Right cardiac atrium (tissue), 5 donors: Measurements from ENCODE around the gene AFMID. TPM values are rescaled to one million over a fixed set of nuclear protein-coding genes. Genes with fewer than 3 reads are reported as not detected.
A peak's percentile ranks its signal among the peaks of the same experiment; 100 is the strongest.

Source experiments
- ATAC-seq, 2 donors: fragments of 200-7000 bp; cut with Tn5 transposase; one replicate each; pipeline versions ENCODE4 v1.8.0 to v1.9.1; 2020; ENCODE audit warnings: moderate library complexity in 2 of 2, mild to moderate bottlenecking in 1 of 2
- DNase-seq, 3 donors: peaks; one replicate each; pipeline ENCODE4 v3.0.0-alpha.2; 2020
- H3K27ac ChIP-seq: one replicate; pipeline ENCODE4 v1.5.1; 2013; ENCODE audit warnings: mild to moderate bottlenecking, low read length, control low read depth, moderate library complexity
- H3K27me3 ChIP-seq: one replicate; pipeline ENCODE4 v1.6.1; 2013; ENCODE audit not compliant: control insufficient read depth, insufficient read depth
- H3K4me1 ChIP-seq: one replicate; pipeline ENCODE4 v1.6.1; 2013; ENCODE audit warnings: low read length; ENCODE audit not compliant: control insufficient read depth, insufficient read depth
- H3K4me3 ChIP-seq: one replicate; pipeline ENCODE4 v1.5.1; 2013; ENCODE audit warnings: low read length, control low read depth
- H3K9me3 ChIP-seq: one replicate; pipeline ENCODE4 v1.6.1; 2013; ENCODE audit warnings: low read length; ENCODE audit not compliant: control insufficient read depth
- WGBS: extraction: QIAGEN DNeasy Blood & Tissue Kit; methylation state at CpG from one replicate; pipeline ENCODE4 v1.1.7; 2013; 5-methylcytosine and 5-hydroxymethylcytosine counted together
- intact Hi-C, 4 donors: fragments of 100-400 bp; cut with DNase I; formaldehyde crosslinking; loops; one replicate each; pipeline versions ENCODE4 v1.11.0 to v1.14.0; 2022 to 2023
- polyA plus RNA-seq: library from polyadenylated mRNA; stranded (reverse); fragments of 200-250 nt; gene quantifications from one replicate; pipeline ENCODE4 v1.2.3, GENCODE V29; 2013
- total RNA-seq, 4 donors: library from RNA; stranded (reverse); fragmentation: NEBNext Ultra II Directional; extraction: Animal tissue kit (Norgen Biotek cat#: 25700); gene quantifications; one replicate each; pipeline ENCODE4 v1.2.1, GENCODE V29; 2021
- donor health status: healthy with polysubstance abuse.
- donor health status: DM: no; HTN: yes; CAD: no.
- donor health status: DM: no; HTN: no; CAD: no.
- donor health status: DM: no; HTN: yes; CAD: no; lungs with severe emphysema.
- donor health status: DM: yes; HTN: yes; CAD: no.

The AFMID gene
- total and polyA plus RNA-seq, 5 donors = 17.5 to 53.3 (median 30.6) TPM

DNA sequence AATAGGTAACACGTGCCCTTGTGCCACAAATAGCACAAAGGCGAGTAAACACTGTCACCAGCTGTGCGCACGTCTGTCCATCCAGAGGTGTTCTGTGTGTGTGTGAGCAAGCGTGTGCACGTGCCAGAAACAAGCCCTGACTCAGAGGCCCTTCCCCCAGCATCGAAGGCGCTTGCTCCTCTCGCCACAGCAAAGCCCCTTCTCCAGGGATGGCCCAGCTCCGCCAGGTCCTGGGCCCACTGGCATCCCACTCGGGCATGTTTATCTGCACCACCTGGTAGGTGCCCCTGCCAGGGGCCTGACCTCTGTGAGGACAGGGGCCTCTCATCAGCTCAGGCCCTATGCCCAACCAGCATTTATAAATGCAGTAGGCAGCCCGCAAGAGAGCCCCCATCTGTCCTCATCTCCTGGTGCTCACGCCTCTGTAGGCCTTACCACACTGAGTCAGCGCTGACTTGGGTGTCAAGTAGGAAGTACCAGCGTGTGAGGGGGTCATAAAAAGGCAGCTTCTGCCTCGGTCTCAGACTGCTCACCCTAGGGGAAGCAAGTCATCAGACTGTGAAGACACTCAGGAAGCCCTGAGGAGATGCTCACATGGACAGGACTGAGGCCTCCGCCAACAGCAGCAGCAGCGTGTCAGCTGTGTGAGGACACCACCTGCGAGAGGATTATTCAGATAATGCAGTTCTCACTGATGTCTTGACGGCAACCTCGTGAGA, 55.0 kb downstream of the AFMID start:
- H3K9me3 ChIP-seq = no peaks in the 10 kb centered on the region
- no peak overlapping the region for H3K27ac ChIP-seq
- ATAC-seq (peak in 1 of 2 donors; percentile 4), DNase-seq (peak in 1 of 3 donors; percentile 29)
- no peaks in the 10 kb centered on the region for H3K27me3 ChIP-seq
- intact Hi-C loops = no loop called here
- WGBS = 79% methylated on average over 21 of the region's 21 CpGs
- no peak overlapping the region for H3K4me3 ChIP-seq
- no peaks in the 10 kb centered on the region for H3K4me1 ChIP-seq

DNA sequence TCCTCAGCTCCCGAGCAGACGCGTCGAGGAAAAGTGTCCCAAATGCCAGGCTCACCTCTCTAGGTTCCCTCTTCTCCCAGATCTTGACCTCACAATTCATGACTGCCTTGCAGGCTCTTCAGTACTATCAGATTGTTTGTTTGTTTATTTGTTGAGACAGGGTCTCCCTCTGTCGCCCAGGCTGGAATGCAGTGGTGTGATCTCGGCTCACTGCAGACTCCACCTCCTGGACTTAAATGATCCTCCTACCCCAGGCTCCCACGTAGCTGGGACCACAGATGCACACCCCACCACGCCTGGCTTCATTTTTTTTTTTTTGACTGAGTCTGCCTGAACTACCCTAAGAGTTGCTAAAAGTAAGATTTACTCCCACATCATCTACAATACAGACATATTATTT, 60.1 kb downstream of the AFMID start:
- ATAC-seq = no peak
- DNase-seq = peak in 1 of 3 donors; percentile 10
- 82% methylated on average over 8 of the region's 8 CpGs for WGBS
- Histone ChIP-seq H3K27ac (no peak overlapping the region), H3K4me1 (no peaks in the 10 kb centered on the region), H3K27me3 (no peaks in the 10 kb centered on the region), H3K4me3 (no peak overlapping the region), H3K9me3 (no peaks in the 10 kb centered on the region)
- intact Hi-C loops = no loop called here

DNA sequence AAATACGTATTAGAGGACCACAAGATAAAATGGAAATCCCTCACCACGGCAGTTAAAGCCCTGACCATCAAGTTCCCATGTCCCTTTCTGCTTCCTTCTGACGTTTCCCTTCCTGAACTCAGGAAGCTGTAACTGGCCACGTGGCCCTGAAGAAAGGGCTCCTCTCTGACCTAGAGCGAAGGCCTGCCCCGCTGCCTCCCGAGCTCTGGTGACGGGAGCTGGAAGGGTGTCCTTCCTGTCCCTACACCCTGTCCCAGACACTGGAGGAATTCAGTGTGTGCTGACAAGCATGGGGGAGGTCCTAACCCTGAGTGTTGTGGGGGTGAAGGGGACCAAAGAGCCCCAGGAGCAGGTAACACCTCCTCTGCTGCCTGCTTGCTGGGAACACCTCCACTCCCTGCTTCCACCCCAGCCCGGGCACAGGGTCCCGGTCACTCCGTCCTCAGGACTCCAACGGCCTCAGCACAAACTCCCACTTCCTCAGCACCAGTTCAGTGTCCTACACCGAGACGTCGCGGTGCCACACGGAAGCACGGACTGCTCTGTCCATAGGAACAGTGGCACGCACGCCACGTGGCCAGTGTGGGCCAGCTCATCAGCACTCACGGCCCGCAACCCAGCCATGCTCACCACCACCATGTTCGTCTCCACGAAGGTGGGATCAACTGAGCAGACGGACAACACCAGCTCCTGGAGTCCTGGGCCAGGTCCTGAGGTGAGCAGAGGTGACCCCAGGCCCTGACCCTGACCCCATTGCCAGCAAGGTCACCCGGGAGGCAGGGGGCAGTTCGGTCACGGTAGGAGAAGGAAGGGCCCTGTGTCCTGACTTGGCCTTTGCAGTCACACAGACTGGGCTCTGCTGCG, 61.1 kb downstream of the AFMID start:
- peak in 2 of 3 donors; percentile 29 to 65 for DNase-seq
- H3K27me3 ChIP-seq = no peaks in the 10 kb centered on the region
- H3K4me1 ChIP-seq = no peaks in the 10 kb centered on the region
- H3K9me3 ChIP-seq = no peaks in the 10 kb centered on the region
- intact Hi-C loops = loop anchor here in 1 of 4 donors (2.0 kb wide), 1 partner anchor 177 kb away; no protein-coding TSS in a partner anchor
- no peak overlapping the region for H3K4me3 ChIP-seq
- H3K27ac ChIP-seq = peak overlapping the region; percentile 37
- peak in 1 of 2 donors; percentile 31 for ATAC-seq
- WGBS = 72% methylated on average over 30 of the region's 30 CpGs

DNA sequence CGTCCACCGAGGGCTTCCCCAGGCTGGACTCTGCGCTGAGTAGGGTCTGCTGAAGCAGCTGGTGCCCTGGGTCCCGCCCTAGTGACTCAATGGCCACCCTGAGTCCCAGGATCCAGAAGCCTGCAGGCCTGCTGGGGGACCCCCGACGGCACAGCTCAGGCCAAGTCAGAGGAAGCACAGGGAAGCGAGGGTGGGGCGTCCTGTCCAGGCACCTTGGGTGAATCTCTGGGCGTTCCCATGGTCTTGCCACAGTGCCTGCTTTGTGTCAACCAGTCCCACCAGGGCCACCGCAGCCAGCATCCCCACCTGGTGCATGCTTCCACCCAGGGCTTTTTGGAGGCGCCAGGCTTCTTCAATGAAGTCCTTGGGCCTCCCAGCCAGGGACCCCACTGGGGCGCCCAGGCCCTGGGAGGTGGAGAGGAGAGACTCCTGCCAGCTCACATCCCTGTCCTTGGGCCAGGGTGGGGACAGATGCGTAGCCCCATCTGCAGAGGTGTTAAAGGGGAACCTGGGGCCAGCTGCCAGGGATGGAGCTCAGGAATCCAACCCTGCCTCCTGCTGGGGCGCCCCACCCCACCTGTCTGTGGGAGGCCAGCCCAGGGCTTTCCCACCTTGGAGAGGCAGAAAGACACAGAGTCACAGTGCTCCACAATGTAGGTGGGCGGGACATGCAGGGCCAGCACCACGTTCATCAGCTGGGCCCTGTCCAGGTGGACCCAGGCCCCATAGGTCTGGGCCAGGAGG, 62.1 kb downstream of the AFMID start:
- WGBS = 83% methylated on average over 16 of the region's 16 CpGs
- Histone ChIP-seq H3K4me3 (no peak overlapping the region), H3K4me1 (no peaks in the 10 kb centered on the region), H3K27me3 (no peaks in the 10 kb centered on the region), H3K27ac (no peak overlapping the region), H3K9me3 (no peaks in the 10 kb centered on the region)
- ATAC-seq = no peak
- intact Hi-C loops = loop anchor here in 1 of 4 donors (2.0 kb wide), 1 partner anchor 176 kb away; no protein-coding TSS in a partner anchor
- peak in 1 of 3 donors; percentile 48 for DNase-seq

DNA sequence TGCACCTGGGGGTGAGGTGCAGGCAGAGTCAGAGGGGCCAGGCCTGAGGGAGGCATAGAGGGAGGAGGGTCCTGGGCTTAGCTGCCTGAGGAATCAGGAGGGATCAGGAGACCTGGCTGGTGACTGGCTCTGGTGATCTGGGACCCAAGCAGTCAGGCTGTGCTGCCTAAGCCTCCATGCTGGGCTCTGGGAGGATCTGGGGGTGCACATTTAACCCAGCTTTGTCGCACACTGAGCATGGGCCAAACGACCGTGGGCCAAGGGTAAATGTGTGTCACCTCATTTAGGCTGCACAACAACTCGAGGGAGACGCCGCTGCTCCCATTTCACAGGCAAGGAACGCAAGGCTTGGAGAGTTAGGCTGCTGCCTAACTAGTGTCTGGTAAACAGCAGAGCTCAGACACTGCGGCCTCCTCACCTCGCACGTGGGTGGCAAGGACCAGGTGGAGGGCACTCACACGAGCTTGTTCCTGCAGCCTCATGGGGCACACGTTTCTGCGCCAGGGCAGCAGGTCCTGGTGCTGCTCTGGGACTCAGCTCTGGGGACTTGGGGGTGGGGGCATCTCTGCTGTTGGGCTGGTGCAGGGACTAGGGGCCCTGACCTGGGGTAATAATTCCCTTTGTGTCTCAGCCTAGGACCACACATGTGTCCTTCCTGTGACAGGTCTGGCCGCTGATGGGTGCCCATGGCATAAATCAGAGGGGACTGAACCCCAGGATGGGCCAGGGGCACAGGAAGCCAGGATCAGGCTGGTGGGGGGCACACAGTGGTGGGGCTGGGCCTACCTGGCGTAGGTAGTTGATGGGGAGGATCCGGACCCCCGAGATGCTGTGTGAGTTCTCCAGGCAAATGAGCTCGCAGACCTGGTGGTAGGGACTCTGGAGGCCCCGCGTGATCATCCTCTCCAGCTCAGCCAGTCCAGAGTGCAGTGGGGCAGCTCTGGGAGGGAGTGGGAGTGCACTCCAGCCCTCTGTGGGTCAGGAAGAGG, 63.0 kb downstream of the AFMID start:
- H3K4me1 ChIP-seq = no peaks in the 10 kb centered on the region
- intact Hi-C loops = loop anchor here in 3 of 4 donors (2.0 to 10.0 kb wide), 4 partner anchors 138 to 175 kb away; no protein-coding TSS in a partner anchor
- no peak overlapping the region for H3K4me3 ChIP-seq
- WGBS = 72% methylated on average over 20 of the region's 20 CpGs
- no peaks in the 10 kb centered on the region for H3K9me3 ChIP-seq
- peak in 1 of 3 donors; percentile 40 for DNase-seq
- no peak for ATAC-seq
- H3K27ac ChIP-seq = no peak overlapping the region
- no peaks in the 10 kb centered on the region for H3K27me3 ChIP-seq

DNA sequence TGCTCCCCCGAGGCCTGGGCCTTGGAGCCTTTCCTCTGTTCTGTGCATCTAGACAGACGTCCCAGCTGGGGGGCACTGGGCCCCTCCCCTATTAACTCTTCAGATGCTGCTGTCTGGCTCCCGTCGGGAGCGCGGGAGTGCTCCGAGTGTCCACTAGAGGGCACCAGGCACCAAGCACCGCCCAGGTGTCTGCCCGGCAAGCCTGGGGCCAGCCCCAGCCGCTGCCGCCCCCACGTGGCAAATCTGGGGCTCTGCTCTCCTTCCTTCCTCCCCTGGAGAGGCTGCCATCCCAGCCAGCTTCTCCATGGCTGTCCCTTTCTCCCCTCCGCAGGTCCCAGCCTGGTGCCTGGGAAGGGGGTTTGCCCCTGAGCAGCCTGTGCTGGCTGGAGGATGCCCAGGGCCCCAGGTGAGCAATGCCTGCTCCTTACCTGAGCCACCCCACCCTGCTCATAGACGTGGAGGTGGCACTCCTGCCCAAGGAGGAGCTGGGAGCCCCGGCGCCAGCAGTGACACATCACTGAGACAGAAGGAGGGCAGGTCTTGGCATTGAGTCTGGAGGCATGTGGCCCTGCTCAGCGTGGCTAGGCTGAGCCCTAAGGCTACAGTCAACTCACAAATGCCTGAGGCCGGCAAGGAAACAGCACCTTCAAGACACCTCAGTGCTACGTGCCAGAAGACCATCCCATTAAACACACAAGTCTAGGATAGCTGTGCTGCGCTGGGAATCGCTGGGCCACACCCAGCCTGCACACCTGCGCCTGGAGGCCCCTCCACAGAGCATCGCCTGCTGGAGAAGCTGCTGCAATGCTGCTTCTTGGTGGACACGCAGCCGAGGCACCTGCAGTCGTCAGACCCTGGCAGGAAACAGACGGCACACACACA, 64.0 kb downstream of the AFMID start:
- peaks cover under 1% of the 10 kb centered on the region for H3K4me1 ChIP-seq
- ATAC-seq = peak; percentile 74 to 80
- 31% methylated on average over 27 of the region's 27 CpGs for WGBS
- no peak overlapping the region for H3K4me3 ChIP-seq
- H3K27me3 ChIP-seq = no peaks in the 10 kb centered on the region
- H3K27ac ChIP-seq = no peak overlapping the region
- intact Hi-C loops = loop anchor here in 3 of 4 donors (2.0 to 10.0 kb wide), 3 partner anchors 139 to 174 kb away; no protein-coding TSS in a partner anchor
- peak; percentile 85 to 94 (median 93) for DNase-seq
- H3K9me3 ChIP-seq = no peaks in the 10 kb centered on the region

DNA sequence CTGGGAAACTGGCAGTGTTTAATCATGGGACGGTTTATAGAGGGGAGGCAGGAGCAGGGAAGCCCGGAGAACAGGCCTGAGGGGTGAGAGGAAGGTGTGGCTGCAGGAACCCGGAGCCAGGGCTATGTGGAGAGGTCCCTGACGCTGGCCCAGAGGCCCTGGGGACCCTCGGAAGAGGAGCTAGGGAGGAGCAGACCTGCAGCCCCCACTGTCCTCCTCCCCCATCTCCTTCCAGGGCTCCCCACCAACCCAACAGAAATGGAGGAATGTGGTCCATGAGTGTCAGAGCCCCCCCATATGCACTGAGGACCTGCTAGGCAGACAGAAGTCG, 64.6 kb downstream of the AFMID start:
- no peak for ATAC-seq
- WGBS = 62% methylated on average over 6 of the region's 6 CpGs
- peak in 1 of 3 donors; percentile 49 for DNase-seq
- Histone ChIP-seq H3K9me3 (no peaks in the 10 kb centered on the region), H3K27ac (no peak overlapping the region), H3K4me1 (peaks cover 4% of the 10 kb centered on the region), H3K27me3 (no peaks in the 10 kb centered on the region), H3K4me3 (no peak overlapping the region)
- intact Hi-C loops = loop anchor here in 3 of 4 donors (2.0 to 10.0 kb wide), 3 partner anchors 139 to 173 kb away; no protein-coding TSS in a partner anchor

DNA sequence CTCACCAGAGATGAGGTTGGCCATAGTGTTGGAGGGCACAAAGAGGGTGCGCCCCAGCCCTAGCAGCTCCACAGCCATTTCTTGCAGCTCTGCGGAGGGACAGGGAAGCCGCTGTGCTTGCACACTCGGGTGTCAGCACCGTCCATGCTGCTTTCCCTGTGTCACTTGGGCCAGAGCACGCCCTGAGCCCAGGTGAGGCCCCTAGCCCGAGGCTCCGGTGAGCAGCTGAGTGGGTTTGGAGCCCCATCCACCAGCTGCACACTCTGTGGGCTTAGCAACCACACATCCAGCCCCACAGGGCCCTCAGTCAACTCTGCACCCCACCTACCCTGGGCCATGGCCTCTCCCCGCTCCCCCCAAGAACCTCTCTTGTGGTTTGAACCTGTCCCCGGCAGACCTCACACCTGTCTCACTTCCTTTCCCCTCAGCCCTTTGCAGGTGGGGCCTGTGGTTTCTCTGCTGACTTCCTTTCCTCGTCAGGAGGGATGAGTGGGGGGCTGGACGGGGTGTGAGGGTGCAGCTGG, 65.0 kb downstream of the AFMID start:
- Histone ChIP-seq H3K9me3 (no peaks in the 10 kb centered on the region), H3K4me3 (no peak overlapping the region), H3K27ac (no peak overlapping the region), H3K4me1 (peaks cover 7% of the 10 kb centered on the region), H3K27me3 (no peaks in the 10 kb centered on the region)
- WGBS = 77% methylated on average over 12 of the region's 12 CpGs
- DNase-seq = peak in 2 of 3 donors; percentile 23 to 58
- no peak for ATAC-seq
- intact Hi-C loops = loop anchor here in 3 of 4 donors (5.0 to 10.0 kb wide), 2 partner anchors 140 to 173 kb away; no protein-coding TSS in a partner anchor
